H9 (cell line): Measurements from ENCODE around the gene COL3A1. TPM values are rescaled to one million over a fixed set of nuclear protein-coding genes. Genes with fewer than 3 reads are reported as not detected.

ENCODE experiments used
- DNase-seq: peaks from one replicate; pipeline ENCODE4 v3.0.0-alpha.2; 2017
- H2AFZ ChIP-seq: one replicate; pipeline ENCODE4 v1.6.1; 2013; ENCODE audit warnings: mild to moderate bottlenecking, low read length, control low read depth, moderate library complexity
- H2AK5ac ChIP-seq: 2 replicates; pipeline ENCODE4 v1.6.1; 2013; ENCODE audit warnings: low read length, control low read depth, mixed read lengths; ENCODE audit not compliant: insufficient read length
- H2BK120ac ChIP-seq: one replicate; pipeline ENCODE4 v1.6.1; 2013; ENCODE audit warnings: low read depth, mild to moderate bottlenecking, low read length, control low read depth, inconsistent platforms; ENCODE audit not compliant: poor library complexity, severe bottlenecking
- H2BK12ac ChIP-seq: 2 replicates; pipeline ENCODE4 v1.6.1; 2013; ENCODE audit warnings: low read length, control low read depth, mixed read lengths, low read depth; ENCODE audit not compliant: insufficient read length
- H2BK15ac ChIP-seq: 2 replicates; pipeline ENCODE4 v1.6.1; 2013; ENCODE audit warnings: low read depth, low read length, control low read depth
- H2BK20ac ChIP-seq: one replicate; pipeline ENCODE4 v1.6.1; 2013; ENCODE audit warnings: low read depth, mild to moderate bottlenecking, low read length, control low read depth, inconsistent platforms; ENCODE audit not compliant: poor library complexity, severe bottlenecking
- H2BK5ac ChIP-seq: 2 replicates; pipeline ENCODE4 v1.6.1; 2013; ENCODE audit warnings: low read length, control low read depth, mixed read lengths; ENCODE audit not compliant: insufficient read length
- H3K14ac ChIP-seq: 2 replicates; pipeline ENCODE4 v1.6.1; 2013; ENCODE audit warnings: low read length, control low read depth; ENCODE audit not compliant: insufficient read depth
- H3K18ac ChIP-seq: 2 replicates; pipeline ENCODE4 v1.6.1; 2013; ENCODE audit warnings: low read depth, mild to moderate bottlenecking, mixed read lengths, low read length, control low read depth; ENCODE audit not compliant: insufficient read length
- H3K23ac ChIP-seq: 2 replicates; pipeline ENCODE4 v1.6.1; 2013; ENCODE audit warnings: low read length, control low read depth, mixed read lengths, low read depth; ENCODE audit not compliant: insufficient read length
- H3K23me2 ChIP-seq: 2 replicates; pipeline ENCODE4 v1.6.1; 2013; ENCODE audit warnings: low read depth, mild to moderate bottlenecking, mixed read lengths, low read length, control low read depth; ENCODE audit not compliant: insufficient read length, poor library complexity, severe bottlenecking
- H3K27ac ChIP-seq: 2 replicates; pipeline ENCODE4 v1.5.1; 2013; ENCODE audit warnings: low read length, control low read depth, mixed read lengths, low read depth; ENCODE audit not compliant: insufficient read length
- H3K27me3 ChIP-seq: 2 replicates; pipeline ENCODE4 v1.6.1; 2013; ENCODE audit warnings: low read length, control low read depth, inconsistent platforms; ENCODE audit not compliant: insufficient read depth
- H3K4ac ChIP-seq: 2 replicates; pipeline ENCODE4 v1.6.1; 2013; ENCODE audit warnings: low read depth, mild to moderate bottlenecking, control low read depth, inconsistent platforms, low read length, moderate library complexity
- H3K4me1 ChIP-seq: 2 replicates; pipeline ENCODE4 v1.6.1; 2013; ENCODE audit warnings: low read length, control low read depth, inconsistent platforms; ENCODE audit not compliant: insufficient read depth
- H3K4me2 ChIP-seq: 2 replicates; pipeline ENCODE4 v1.6.1; 2013; ENCODE audit warnings: low read length, control low read depth, mixed read lengths; ENCODE audit not compliant: insufficient read length, insufficient read depth
- H3K56ac ChIP-seq: 2 replicates; pipeline ENCODE4 v1.6.1; 2013; ENCODE audit warnings: low read depth, mild to moderate bottlenecking, mixed read lengths, low read length, control low read depth; ENCODE audit not compliant: insufficient read length
- H3K79me1 ChIP-seq: 2 replicates; pipeline ENCODE4 v1.6.1; 2013; ENCODE audit warnings: low read depth, mild to moderate bottlenecking, moderate library complexity, low read length, control low read depth, inconsistent platforms; ENCODE audit not compliant: insufficient read depth, poor library complexity, severe bottlenecking
- H3K79me2 ChIP-seq: 2 replicates; pipeline ENCODE4 v1.6.1; 2013; ENCODE audit warnings: low read length, control low read depth, inconsistent platforms; ENCODE audit not compliant: insufficient read depth
- H3K9ac ChIP-seq: 2 replicates; pipeline ENCODE4 v1.6.1; 2013; ENCODE audit warnings: low read length, control low read depth, mixed read lengths; ENCODE audit not compliant: insufficient read length; ENCODE audit errors: extremely low read depth
- H3K9me3 ChIP-seq: one replicate; pipeline ENCODE4 v1.6.1; 2013; ENCODE audit warnings: low read depth, low read length, inconsistent platforms; ENCODE audit not compliant: control insufficient read depth
- H3T11ph ChIP-seq: one replicate; pipeline ENCODE4 v1.6.1; 2013; ENCODE audit warnings: mild to moderate bottlenecking, low read length, control low read depth, inconsistent platforms
- H4K20me1 ChIP-seq: one replicate; pipeline ENCODE4 v1.6.1; 2013; ENCODE audit not compliant: control insufficient read depth, insufficient read length, insufficient read depth
- H4K5ac ChIP-seq: 2 replicates; pipeline ENCODE4 v1.6.1; 2013; ENCODE audit warnings: low read depth, mild to moderate bottlenecking, mixed read lengths, low read length, control low read depth; ENCODE audit not compliant: insufficient read length
- H4K8ac ChIP-seq: replicated peaks from 2 replicates; pipeline ENCODE4 v1.6.1; 2013; ENCODE audit warnings: low read length, control low read depth, mixed read lengths, low read depth; ENCODE audit not compliant: insufficient read length
- H4K91ac ChIP-seq: 2 replicates; pipeline ENCODE4 v1.6.1; 2013; ENCODE audit warnings: low read depth, mild to moderate bottlenecking, moderate library complexity, mixed read lengths, low read length, control low read depth; ENCODE audit not compliant: insufficient read length
- H3K27ac Mint-ChIP-seq, 3 experiments: 2 replicates in 2 of 3; 3 replicates in 1 of 3; pipeline ENCODE4 v1.8.0; 2020 to 2021; ENCODE audit warnings: mixed read lengths in 3 of 3, mild to moderate bottlenecking in 1 of 3, moderate library complexity in 1 of 3
- H3K27me3 Mint-ChIP-seq: 2 replicates; pipeline ENCODE4 v1.8.0; 2021; ENCODE audit warnings: low read depth, mild to moderate bottlenecking, moderate library complexity, mixed read lengths
- H3K36me3 Mint-ChIP-seq, 3 experiments: 2 replicates in 2 of 3; 3 replicates in 1 of 3; pipeline ENCODE4 v1.8.0; 2020 to 2021; ENCODE audit warnings: low read depth in 3 of 3, mixed read lengths in 3 of 3; ENCODE audit not compliant: insufficient read depth in 1 of 3
- H3K4me1 Mint-ChIP-seq, 2 experiments: 2 replicates each; pipeline ENCODE4 v1.8.0; 2020; ENCODE audit warnings: mixed read lengths in 2 of 2
- H3K4me3 Mint-ChIP-seq, 2 experiments: 2 replicates in 1 of 2; 3 replicates in 1 of 2; pipeline ENCODE4 v1.8.0; 2020 to 2021; ENCODE audit warnings: mild to moderate bottlenecking in 2 of 2, mixed read lengths in 2 of 2, moderate library complexity in 1 of 2
- H3K9me3 Mint-ChIP-seq, 2 experiments: 2 replicates in 1 of 2; 3 replicates in 1 of 2; pipeline ENCODE4 v1.8.0; 2020; ENCODE audit warnings: mild to moderate bottlenecking in 2 of 2, mixed read lengths in 2 of 2, moderate library complexity in 1 of 2
- WGBS: extraction: QIAGEN DNeasy Blood & Tissue Kit; methylation state at CpG from one replicate; pipeline ENCODE4 v1.1.7; 2013; ENCODE audit warnings: missing lambda C conversion rate, low lambda C conversion rate, mixed read lengths; ENCODE audit not compliant: insufficient read length; ENCODE audit errors: extremely low coverage; 5-methylcytosine and 5-hydroxymethylcytosine counted together
- total RNA-seq: library from RNA; stranded (reverse); gene quantifications from 2 replicates; pipeline ENCODE4 v1.2.1, GENCODE V29; 2021
- TF ChIP-seq, protein P1 (sequence below): fragments of 200-600 bp; sonication (generic); conservative IDR thresholded peaks from 3 replicates; pipeline ENCODE4 v1.8.0; 2021; ENCODE audit warnings: antibody characterized with exemption, mild to moderate bottlenecking

Gene COL3A1
- total RNA-seq, 1 experiment from 2014 or later: not detected

- no peak for DNase-seq
- H3K4me2 ChIP-seq: no peak overlapping the region
- H4K8ac ChIP-seq: no peak overlapping the region
- Mint-ChIP-seq H3K27me3 (no peaks in the 10 kb centered on the region), H3K4me1 (no peaks in the 10 kb centered on the region), H3K4me3 (no peak overlapping the region), H3K27ac (no peak overlapping the region), H3K36me3 (no peaks in the 10 kb centered on the region), H3K9me3 (no peaks in the 10 kb centered on the region)
- no peak overlapping the region for H2BK12ac ChIP-seq
- no peaks in the 10 kb centered on the region for H3K27me3 ChIP-seq
- H3K27ac ChIP-seq: no peak overlapping the region
- H2BK20ac ChIP-seq: no peak overlapping the region
- H2AFZ ChIP-seq: no peak overlapping the region
- H3K4me1 ChIP-seq: no peaks in the 10 kb centered on the region
- H3K18ac ChIP-seq: no peak overlapping the region
- H3K9ac ChIP-seq: no peak overlapping the region
- no peak overlapping the region for H2BK15ac ChIP-seq
- H3K79me2 ChIP-seq: no peaks in the 10 kb centered on the region
- no peak overlapping the region for H3K14ac ChIP-seq
- no peak overlapping the region for H4K91ac ChIP-seq
- H3K23ac ChIP-seq: no peak overlapping the region
- H3K4ac ChIP-seq: no peak overlapping the region
- H2BK5ac ChIP-seq: no peak overlapping the region
- H3K9me3 ChIP-seq: no peaks in the 10 kb centered on the region
- WGBS: no CpG with 5 or more reads among the region's 2 CpGs
- no peak overlapping the region for H2BK120ac ChIP-seq
- H2AK5ac ChIP-seq: no peak overlapping the region
- H3K56ac ChIP-seq: no peak overlapping the region
- no peaks in the 10 kb centered on the region for H4K20me1 ChIP-seq
- H4K5ac ChIP-seq: no peak overlapping the region
- no peaks in the 10 kb centered on the region for H3K79me1 ChIP-seq
- H3K23me2 ChIP-seq: no peaks in the 10 kb centered on the region
- no peak overlapping the region for H3T11ph ChIP-seq
- TF ChIP-seq, protein P1, sequence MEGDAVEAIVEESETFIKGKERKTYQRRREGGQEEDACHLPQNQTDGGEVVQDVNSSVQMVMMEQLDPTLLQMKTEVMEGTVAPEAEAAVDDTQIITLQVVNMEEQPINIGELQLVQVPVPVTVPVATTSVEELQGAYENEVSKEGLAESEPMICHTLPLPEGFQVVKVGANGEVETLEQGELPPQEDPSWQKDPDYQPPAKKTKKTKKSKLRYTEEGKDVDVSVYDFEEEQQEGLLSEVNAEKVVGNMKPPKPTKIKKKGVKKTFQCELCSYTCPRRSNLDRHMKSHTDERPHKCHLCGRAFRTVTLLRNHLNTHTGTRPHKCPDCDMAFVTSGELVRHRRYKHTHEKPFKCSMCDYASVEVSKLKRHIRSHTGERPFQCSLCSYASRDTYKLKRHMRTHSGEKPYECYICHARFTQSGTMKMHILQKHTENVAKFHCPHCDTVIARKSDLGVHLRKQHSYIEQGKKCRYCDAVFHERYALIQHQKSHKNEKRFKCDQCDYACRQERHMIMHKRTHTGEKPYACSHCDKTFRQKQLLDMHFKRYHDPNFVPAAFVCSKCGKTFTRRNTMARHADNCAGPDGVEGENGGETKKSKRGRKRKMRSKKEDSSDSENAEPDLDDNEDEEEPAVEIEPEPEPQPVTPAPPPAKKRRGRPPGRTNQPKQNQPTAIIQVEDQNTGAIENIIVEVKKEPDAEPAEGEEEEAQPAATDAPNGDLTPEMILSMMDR: no peak
Observed at GRCh38 chr2:189057316-189057715, 83.1 kb downstream of the COL3A1 start.
